ENCODE results near the gene CHDH.

- TF ChIP-seq, protein P1, sequence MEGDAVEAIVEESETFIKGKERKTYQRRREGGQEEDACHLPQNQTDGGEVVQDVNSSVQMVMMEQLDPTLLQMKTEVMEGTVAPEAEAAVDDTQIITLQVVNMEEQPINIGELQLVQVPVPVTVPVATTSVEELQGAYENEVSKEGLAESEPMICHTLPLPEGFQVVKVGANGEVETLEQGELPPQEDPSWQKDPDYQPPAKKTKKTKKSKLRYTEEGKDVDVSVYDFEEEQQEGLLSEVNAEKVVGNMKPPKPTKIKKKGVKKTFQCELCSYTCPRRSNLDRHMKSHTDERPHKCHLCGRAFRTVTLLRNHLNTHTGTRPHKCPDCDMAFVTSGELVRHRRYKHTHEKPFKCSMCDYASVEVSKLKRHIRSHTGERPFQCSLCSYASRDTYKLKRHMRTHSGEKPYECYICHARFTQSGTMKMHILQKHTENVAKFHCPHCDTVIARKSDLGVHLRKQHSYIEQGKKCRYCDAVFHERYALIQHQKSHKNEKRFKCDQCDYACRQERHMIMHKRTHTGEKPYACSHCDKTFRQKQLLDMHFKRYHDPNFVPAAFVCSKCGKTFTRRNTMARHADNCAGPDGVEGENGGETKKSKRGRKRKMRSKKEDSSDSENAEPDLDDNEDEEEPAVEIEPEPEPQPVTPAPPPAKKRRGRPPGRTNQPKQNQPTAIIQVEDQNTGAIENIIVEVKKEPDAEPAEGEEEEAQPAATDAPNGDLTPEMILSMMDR (IDR thresholded peaks at IDR 0.05) = no peak
- no peak for TF ChIP-seq POLR2A (IDR thresholded peaks at IDR 0.05)
Measured at GRCh38 chr3:53809267-53809666, 37.0 kb downstream of the CHDH start.

All from uterus (tissue), 2 donors.